Naive thymus-derived CD4-positive, alpha-beta T cell (primary cell): ENCODE results near the gene C4A. TPM values are rescaled to one million over a fixed set of nuclear protein-coding genes. Genes with fewer than 3 reads are reported as not detected.
"Not testable (repeated sequence)": the region's sequence is repeated elsewhere in the genome, so short reads cannot be mapped to it uniquely, and the experiment has no call there.

Experiments
- ATAC-seq: fragments of 150-1000 bp; cut with Tn5 transposase; 2 replicates; pipeline ENCODE4 v1.10.0; 2021; ENCODE audit warnings: mild to moderate bottlenecking, moderate library complexity
- CTCF ChIA-PET: fragments of 350-600 bp; sonication (Branson Sonifier 250); formaldehyde crosslinking; loops from one replicate; lab custom pipeline; 2021; ENCODE audit warnings: antibody characterized with exemption; lab: Charles Lee
- POLR2A ChIA-PET: fragments of 350-600 bp; sonication (Branson Sonifier 250); formaldehyde crosslinking; loops from one replicate; lab custom pipeline; 2021; ENCODE audit warnings: antibody characterized with exemption, inconsistent platforms; lab: Charles Lee
- DNase-seq, 9 donors: peaks; one replicate each; pipeline versions ENCODE4 v3.0.0 to v3.0.0-alpha.2; 2020 to 2022; ENCODE audit warnings: mixed read lengths in 1 of 9
- H3K27ac ChIP-seq: one replicate; pipeline ENCODE4 v1.7.0; 2013; ENCODE audit warnings: mild to moderate bottlenecking, low read depth, low read length, moderate library complexity
- H3K27me3 ChIP-seq, 2 donors: one replicate each; pipeline ENCODE4 v1.7.0; 2013; ENCODE audit warnings: low read length in 2 of 2, mild to moderate bottlenecking in 2 of 2, moderate library complexity in 2 of 2; ENCODE audit not compliant: control insufficient read depth in 2 of 2, insufficient read depth in 2 of 2
- H3K36me3 ChIP-seq, 3 experiments: 1 replicate in 2 of 3; 2 replicates in 1 of 3; pipeline ENCODE4 v1.7.0; 2013; ENCODE audit warnings: low read length in 3 of 3, mild to moderate bottlenecking in 3 of 3, moderate library complexity in 1 of 3; ENCODE audit not compliant: insufficient read depth in 3 of 3, control insufficient read depth in 2 of 3
- H3K4me1 ChIP-seq, 2 donors: one replicate each; pipeline ENCODE4 v1.7.0; 2013; ENCODE audit warnings: low read length in 2 of 2, mild to moderate bottlenecking in 2 of 2, moderate library complexity in 1 of 2; ENCODE audit not compliant: control insufficient read depth in 2 of 2, insufficient read depth in 2 of 2
- H3K4me3 ChIP-seq: 2 replicates; pipeline ENCODE4 v1.7.0; 2013; ENCODE audit warnings: mild to moderate bottlenecking, low read length
- H3K9me3 ChIP-seq, 3 experiments: 1 replicate in 2 of 3; 2 replicates in 1 of 3; pipeline ENCODE4 v1.7.0; 2013; ENCODE audit warnings: low read length in 3 of 3; ENCODE audit not compliant: control insufficient read depth in 2 of 3
- H3K27ac Mint-ChIP-seq, 9 donors: one replicate each; pipeline ENCODE4 v1.8.0; 2020 to 2022; ENCODE audit warnings: mixed read lengths in 9 of 9, mild to moderate bottlenecking in 8 of 9, moderate library complexity in 5 of 9, inconsistent platforms in 2 of 9
- H3K27me3 Mint-ChIP-seq, 5 donors: one replicate each; pipeline ENCODE4 v1.8.0; 2021 to 2022; ENCODE audit warnings: mixed read lengths in 5 of 5, mild to moderate bottlenecking in 1 of 5
- H3K36me3 Mint-ChIP-seq, 5 donors: one replicate each; pipeline ENCODE4 v1.8.0; 2020 to 2022; ENCODE audit warnings: mixed read lengths in 5 of 5, mild to moderate bottlenecking in 3 of 5, inconsistent platforms in 1 of 5
- H3K4me1 Mint-ChIP-seq, 7 donors: one replicate each; pipeline ENCODE4 v1.8.0; 2020 to 2022; ENCODE audit warnings: mixed read lengths in 7 of 7, mild to moderate bottlenecking in 3 of 7, inconsistent platforms in 1 of 7
- H3K4me3 Mint-ChIP-seq, 10 donors: one replicate each; pipeline ENCODE4 v1.8.0; 2020 to 2022; ENCODE audit warnings: mild to moderate bottlenecking in 10 of 10, mixed read lengths in 10 of 10, moderate library complexity in 6 of 10, inconsistent platforms in 2 of 10
- H3K9me3 Mint-ChIP-seq, 11 donors: one replicate each; pipeline ENCODE4 v1.8.0; 2020 to 2022; ENCODE audit warnings: mixed read lengths in 11 of 11, mild to moderate bottlenecking in 4 of 11, inconsistent platforms in 1 of 11, moderate library complexity in 1 of 11
- intact Hi-C, 2 donors: fragments of 100-400 bp; cut with micrococcal nuclease; formaldehyde crosslinking; loops; one replicate each; pipeline ENCODE4 v1.15.1; 2023
- polyA plus RNA-seq, 2 donors: library from polyadenylated mRNA; unstranded; fragments of 300-500 nt; fragmentation: Illumina TruSeq; gene quantifications; one replicate each; pipeline ENCODE4 v1.2.3, GENCODE V29; 2021
- total RNA-seq, 6 experiments: library from RNA in 5 of 6; stranded (reverse) in 5 of 6; gene quantifications; 1 replicate in 5 of 6; 2 replicates in 1 of 6; pipeline ENCODE4 v1.2.3 and lab custom pipeline; 2021 to 2026

Gene C4A
- total and polyA plus RNA-seq, 7 experiments from 2014 or later = 3.2 to 9.0 (median 8.0) TPM; not detected in 2

DNA sequence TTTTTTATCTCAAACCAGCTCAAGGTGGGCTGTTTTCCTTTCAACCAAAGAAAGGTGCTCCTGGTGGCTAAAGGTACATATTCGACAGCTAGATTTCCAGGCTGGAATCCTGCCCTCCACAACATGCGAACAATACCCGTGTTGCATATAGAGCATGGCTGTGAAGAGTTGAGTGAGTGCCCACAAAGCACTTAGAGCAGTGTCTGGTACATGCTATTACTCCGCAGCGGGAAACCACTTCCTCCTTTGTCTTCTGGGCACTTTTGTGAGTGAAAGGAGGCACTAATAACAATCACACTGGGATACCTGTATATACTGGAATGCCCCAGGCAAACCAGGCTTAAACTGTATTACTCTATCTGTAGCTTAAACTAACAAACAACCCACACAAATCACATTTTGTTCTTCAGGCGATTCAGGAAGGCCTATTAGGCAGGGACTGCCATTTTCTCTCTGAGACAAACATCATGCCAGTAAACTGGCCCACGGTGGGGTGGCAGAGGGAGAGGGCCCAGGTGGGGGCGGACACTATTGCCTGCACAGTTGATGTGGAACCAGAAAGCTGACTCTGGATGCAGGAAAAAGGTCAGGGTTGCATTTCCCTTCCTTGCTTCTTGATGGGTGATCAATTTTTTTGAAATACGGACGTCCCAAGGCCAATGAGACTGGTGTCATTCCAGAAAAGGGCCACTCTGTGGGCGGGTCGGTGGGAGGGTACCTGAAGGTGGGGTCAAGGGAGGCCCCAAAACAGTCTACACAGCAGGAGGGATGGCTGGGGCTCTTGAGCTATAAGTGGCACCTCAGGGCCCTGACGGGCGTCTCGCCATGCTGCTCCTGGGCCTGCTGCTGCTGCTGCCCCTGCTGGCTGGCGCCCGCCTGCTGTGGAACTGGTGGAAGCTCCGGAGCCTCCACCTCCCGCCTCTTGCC is 56.0 kb downstream of the C4A start, which contains the start of gene CYP21A2:
TSS of gene CYP21A2 (plus strand) at position 818 of the 927 bp plus-strand sequence. CDS start at position 826, 8 bp downstream.
- Mint-ChIP-seq H3K4me3 (peak within 1 kb of the TSS in 7 of 10 donors; percentile 13 to 60 (median 45)), H3K27ac (peak within 1 kb of the TSS in 8 of 9 donors; percentile 25 to 83 (median 74)), H3K4me1 (peaks cover 4 to 11% (median 9%) of the 10 kb centered on the region in 7 donors)
- DNase-seq (peak in 2 of 9 donors; percentile 2 to 5), ATAC-seq (peak; percentile 78)
- POLR2A ChIA-PET, H3K4me3 ChIP-seq, H3K27me3 Mint-ChIP-seq, H3K27me3 ChIP-seq, H3K9me3 Mint-ChIP-seq, CTCF ChIA-PET, H3K36me3 Mint-ChIP-seq, H3K4me1 ChIP-seq, H3K36me3 ChIP-seq, H3K9me3 ChIP-seq, H3K27ac ChIP-seq, intact Hi-C loops: not testable (repeated sequence)

GRCh38 chr6:32038878-32039277 is 57.0 kb downstream of the C4A start:
- H3K27ac Mint-ChIP-seq, H3K9me3 ChIP-seq, H3K4me3 ChIP-seq, H3K9me3 Mint-ChIP-seq, H3K27ac ChIP-seq, DNase-seq, H3K27me3 ChIP-seq, H3K27me3 Mint-ChIP-seq, ATAC-seq, H3K36me3 Mint-ChIP-seq, H3K4me3 Mint-ChIP-seq, intact Hi-C loops, POLR2A ChIA-PET, H3K4me1 ChIP-seq, H3K36me3 ChIP-seq, CTCF ChIA-PET: not testable (repeated sequence)
- H3K4me1 Mint-ChIP-seq = peaks cover 4 to 11% (median 9%) of the 10 kb centered on the region in 7 donors

GRCh38 chr6:32039321-32040274 is 57.7 kb downstream of the C4A start:
- H3K4me1 ChIP-seq, H3K27me3 Mint-ChIP-seq, H3K4me3 Mint-ChIP-seq, ATAC-seq, CTCF ChIA-PET, H3K9me3 ChIP-seq, H3K27me3 ChIP-seq, H3K27ac ChIP-seq, H3K4me3 ChIP-seq, H3K27ac Mint-ChIP-seq, DNase-seq, POLR2A ChIA-PET, intact Hi-C loops, H3K36me3 Mint-ChIP-seq, H3K9me3 Mint-ChIP-seq, H3K36me3 ChIP-seq: not testable (repeated sequence)
- H3K4me1 Mint-ChIP-seq = peaks cover 4 to 11% (median 9%) of the 10 kb centered on the region in 7 donors

- H3K4me3 Mint-ChIP-seq, H3K27me3 Mint-ChIP-seq, H3K27me3 ChIP-seq, H3K4me3 ChIP-seq, POLR2A ChIA-PET, H3K9me3 ChIP-seq, ATAC-seq, H3K9me3 Mint-ChIP-seq, intact Hi-C loops, H3K36me3 ChIP-seq, H3K27ac ChIP-seq, CTCF ChIA-PET, DNase-seq, H3K36me3 Mint-ChIP-seq, H3K27ac Mint-ChIP-seq, H3K4me1 ChIP-seq: not testable (repeated sequence)
- H3K4me1 Mint-ChIP-seq = peaks cover 4 to 11% (median 9%) of the 10 kb centered on the region in 7 donors
Measured at GRCh38 chr6:32040299-32041049, 58.6 kb downstream of the C4A start.

GRCh38 chr6:32041050-32041321 is 59.1 kb downstream of the C4A start:
- H3K4me3 Mint-ChIP-seq, H3K27me3 Mint-ChIP-seq, H3K27ac ChIP-seq, H3K36me3 ChIP-seq, H3K27me3 ChIP-seq, CTCF ChIA-PET, H3K9me3 ChIP-seq, H3K4me1 ChIP-seq, DNase-seq, ATAC-seq, H3K9me3 Mint-ChIP-seq, H3K27ac Mint-ChIP-seq, POLR2A ChIA-PET, H3K36me3 Mint-ChIP-seq, intact Hi-C loops, H3K4me3 ChIP-seq: not testable (repeated sequence)
- peaks cover 4 to 11% (median 9%) of the 10 kb centered on the region in 7 donors for H3K4me1 Mint-ChIP-seq

- POLR2A ChIA-PET, DNase-seq, CTCF ChIA-PET: not testable (repeated sequence)
Measured at GRCh38 chr6:32041385-32041784, 59.5 kb downstream of the C4A start.

More at GRCh38 chr6:32041385-32041784, 59.5 kb downstream of the C4A start:
- ATAC-seq, H3K27me3 Mint-ChIP-seq, H3K4me3 Mint-ChIP-seq, H3K4me3 ChIP-seq, H3K36me3 ChIP-seq, intact Hi-C loops, H3K4me1 ChIP-seq, H3K36me3 Mint-ChIP-seq, H3K27me3 ChIP-seq, H3K27ac ChIP-seq, H3K9me3 Mint-ChIP-seq, H3K9me3 ChIP-seq: not testable (repeated sequence)
- Mint-ChIP-seq H3K4me1 (peaks cover 4 to 11% (median 9%) of the 10 kb centered on the region in 7 donors), H3K27ac (peak overlapping the region in 1 of 9 donors; percentile 59)
